Loucy (cell line): ENCODE measurements around the gene ZDHHC19.

Experiments used
- EZH2phosphoT487 ChIP-seq: fragments of 200-600 bp; IDR thresholded peaks from 2 replicates; pipeline ENCODE4 v1.6.1; 2018; ENCODE audit warnings: antibody characterized with exemption, mild to moderate bottlenecking, moderate library complexity, borderline replicate concordance
- TF ChIP-seq, protein P1 (sequence below): fragments of 200-600 bp; sonication (generic); conservative IDR thresholded peaks from 2 replicates; pipeline ENCODE4 v1.5.1; 2014; ENCODE audit warnings: mild to moderate bottlenecking, antibody characterized with exemption, low read length

DNA sequence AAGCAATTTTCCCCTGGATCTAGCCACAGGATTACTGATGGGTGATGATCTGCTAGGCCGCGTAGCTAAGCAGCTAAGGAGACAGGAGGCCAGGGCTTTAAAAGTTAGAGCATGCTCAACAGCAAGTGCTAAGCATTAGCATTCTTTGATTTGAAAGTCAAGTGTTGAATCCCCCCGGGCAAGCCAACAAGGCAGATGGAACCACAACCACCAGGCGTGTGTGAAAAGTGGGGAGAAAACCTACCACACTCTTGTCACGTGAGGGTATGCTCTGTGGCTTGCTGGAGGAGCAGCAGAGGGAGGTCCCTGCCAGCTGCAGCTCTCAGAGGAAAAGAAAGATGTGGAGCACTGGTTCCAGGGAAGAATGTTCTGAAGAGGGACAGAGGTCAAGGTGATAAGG lies 26.0 kb upstream of the ZDHHC19 start:
- TF ChIP-seq, protein P1, sequence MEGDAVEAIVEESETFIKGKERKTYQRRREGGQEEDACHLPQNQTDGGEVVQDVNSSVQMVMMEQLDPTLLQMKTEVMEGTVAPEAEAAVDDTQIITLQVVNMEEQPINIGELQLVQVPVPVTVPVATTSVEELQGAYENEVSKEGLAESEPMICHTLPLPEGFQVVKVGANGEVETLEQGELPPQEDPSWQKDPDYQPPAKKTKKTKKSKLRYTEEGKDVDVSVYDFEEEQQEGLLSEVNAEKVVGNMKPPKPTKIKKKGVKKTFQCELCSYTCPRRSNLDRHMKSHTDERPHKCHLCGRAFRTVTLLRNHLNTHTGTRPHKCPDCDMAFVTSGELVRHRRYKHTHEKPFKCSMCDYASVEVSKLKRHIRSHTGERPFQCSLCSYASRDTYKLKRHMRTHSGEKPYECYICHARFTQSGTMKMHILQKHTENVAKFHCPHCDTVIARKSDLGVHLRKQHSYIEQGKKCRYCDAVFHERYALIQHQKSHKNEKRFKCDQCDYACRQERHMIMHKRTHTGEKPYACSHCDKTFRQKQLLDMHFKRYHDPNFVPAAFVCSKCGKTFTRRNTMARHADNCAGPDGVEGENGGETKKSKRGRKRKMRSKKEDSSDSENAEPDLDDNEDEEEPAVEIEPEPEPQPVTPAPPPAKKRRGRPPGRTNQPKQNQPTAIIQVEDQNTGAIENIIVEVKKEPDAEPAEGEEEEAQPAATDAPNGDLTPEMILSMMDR, result no peak
- no peak for TF ChIP-seq EZH2phosphoT487
